ENCODE data around the gene COPS8. TPM values are rescaled to one million over a fixed set of nuclear protein-coding genes. Genes with fewer than 3 reads are reported as not detected.
A peak's percentile ranks its signal among the peaks of the same experiment; 100 is the strongest.

COPS8 gene
- total RNA-seq, 1 experiment from 2014 or later = 316 TPM

GRCh38 chr2:237097911-237098702 lies 12.4 kb downstream of the COPS8 start:
- peak; percentile 97 for DNase-seq (ENCODE audit: low read depth)

- no peak for DNase-seq (ENCODE audit: low read depth)
Measured at GRCh38 chr2:237099804-237100203, 14.1 kb downstream of the COPS8 start.

- no peak for DNase-seq (ENCODE audit: low read depth)
Measured at GRCh38 chr2:237101118-237101979, 15.7 kb downstream of the COPS8 start.

GRCh38 chr2:237102428-237102827 lies 16.7 kb downstream of the COPS8 start:
- DNase-seq (ENCODE audit: low read depth) = no peak

- DNase-seq (ENCODE audit: low read depth) = no peak
Measured at GRCh38 chr2:237109421-237109934, 23.8 kb downstream of the COPS8 start.

- DNase-seq (ENCODE audit: low read depth) = no peak
Measured at GRCh38 chr2:237113026-237113795, 27.5 kb downstream of the COPS8 start.

GRCh38 chr2:237115870-237116269 lies 30.2 kb downstream of the COPS8 start:
- no peak for DNase-seq (ENCODE audit: low read depth)

GRCh38 chr2:237116431-237116830 lies 30.7 kb downstream of the COPS8 start:
- DNase-seq (ENCODE audit: low read depth) = no peak

- peak; percentile 57 for DNase-seq (ENCODE audit: low read depth)
Measured at GRCh38 chr2:237118025-237118424, 32.3 kb downstream of the COPS8 start.

GRCh38 chr2:237118561-237119155 lies 33.0 kb downstream of the COPS8 start:
- no peak for DNase-seq (ENCODE audit: low read depth)

- DNase-seq (ENCODE audit: low read depth) = peak; percentile 55
Measured at GRCh38 chr2:237120916-237121315, 35.2 kb downstream of the COPS8 start.

GRCh38 chr2:237121321-237121720 lies 35.6 kb downstream of the COPS8 start:
- peak; percentile 46 for DNase-seq (ENCODE audit: low read depth)

- DNase-seq (ENCODE audit: low read depth) = peak; percentile 84
Measured at GRCh38 chr2:237122214-237122666, 36.6 kb downstream of the COPS8 start.

GRCh38 chr2:237124820-237125219 lies 39.1 kb downstream of the COPS8 start:
- no peak for DNase-seq (ENCODE audit: low read depth)

- DNase-seq (ENCODE audit: low read depth) = no peak
Measured at GRCh38 chr2:237125967-237126366, 40.3 kb downstream of the COPS8 start.

GRCh38 chr2:237126519-237127174 lies 41.0 kb downstream of the COPS8 start:
- no peak for DNase-seq (ENCODE audit: low read depth)

GRCh38 chr2:237128026-237128703 lies 42.5 kb downstream of the COPS8 start:
- peak; percentile 99 for DNase-seq (ENCODE audit: low read depth)

GRCh38 chr2:237128845-237129592 lies 43.3 kb downstream of the COPS8 start:
- no peak for DNase-seq (ENCODE audit: low read depth)

GRCh38 chr2:237129625-237130263 lies 44.1 kb downstream of the COPS8 start:
- DNase-seq (ENCODE audit: low read depth) = no peak

All from RPMI7951 (cell line).